ENCODE data around the gene RANBP1. TPM values are rescaled to one million over a fixed set of nuclear protein-coding genes. Genes with fewer than 3 reads are reported as not detected.

The RANBP1 gene
- total and polyA plus RNA-seq, 2 of the 13 experiments (the other 11 are each of a cell fraction or from before 2014, with no cell fraction given), result 181 to 492 TPM

- peak; percentile 100 for TF ChIP-seq TFDP1 (CRISPR knock-in tag; IDR thresholded peaks at IDR 0.05; ENCODE audit: borderline replicate concordance)
- TF ChIP-seq, protein P1, sequence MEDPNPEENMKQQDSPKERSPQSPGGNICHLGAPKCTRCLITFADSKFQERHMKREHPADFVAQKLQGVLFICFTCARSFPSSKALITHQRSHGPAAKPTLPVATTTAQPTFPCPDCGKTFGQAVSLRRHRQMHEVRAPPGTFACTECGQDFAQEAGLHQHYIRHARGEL (CRISPR knock-in tag; IDR thresholded peaks at IDR 0.05), result no peak
- TF ChIP-seq ZMYM2 (CRISPR knock-in tag; IDR thresholded peaks at IDR 0.05), result no peak
- 0 out of 2 replicates have a peak, but pooled peaks have one; percentile 54 for TF ChIP-seq SALL2 (CRISPR knock-in tag; IDR thresholded peaks at IDR 0.05)
- TF ChIP-seq SIX4 (CRISPR knock-in tag; IDR thresholded peaks at IDR 0.05), result peak; percentile 39; the same call in 1 of the 2 replicates
- peak; percentile 41; the same call in 1 of the 2 replicates for TF ChIP-seq ZNF274 (CRISPR knock-in tag; IDR thresholded peaks at IDR 0.05)
- peak; percentile 95 for TF ChIP-seq ZNF121 (CRISPR knock-in tag; IDR thresholded peaks at IDR 0.05)
- TF ChIP-seq MED1 (CRISPR knock-in tag; IDR thresholded peaks at IDR 0.05), result peak; percentile 81
- no peak for TF ChIP-seq NR3C1 (CRISPR knock-in tag; IDR thresholded peaks at IDR 0.05)
- no peak; the same call in 1 of the 2 replicates for TF ChIP-seq RELA (CRISPR knock-in tag; IDR thresholded peaks at IDR 0.05)
- TF ChIP-seq GRHL1 (CRISPR knock-in tag; conservative IDR thresholded peaks at IDR 0.05), result no peak
- peak; percentile 85; the same call in 1 of the 2 replicates for TF ChIP-seq KDM3A (CRISPR knock-in tag; IDR thresholded peaks at IDR 0.05; ENCODE audit: low read depth)
- TF ChIP-seq ARNTL (CRISPR knock-in tag; IDR thresholded peaks at IDR 0.05), result peak; percentile 53
- TF ChIP-seq, protein P2, sequence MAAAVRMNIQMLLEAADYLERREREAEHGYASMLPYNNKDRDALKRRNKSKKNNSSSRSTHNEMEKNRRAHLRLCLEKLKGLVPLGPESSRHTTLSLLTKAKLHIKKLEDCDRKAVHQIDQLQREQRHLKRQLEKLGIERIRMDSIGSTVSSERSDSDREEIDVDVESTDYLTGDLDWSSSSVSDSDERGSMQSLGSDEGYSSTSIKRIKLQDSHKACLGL (CRISPR knock-in tag; IDR thresholded peaks at IDR 0.05), result peak; percentile 80
- TF ChIP-seq, protein P3, sequence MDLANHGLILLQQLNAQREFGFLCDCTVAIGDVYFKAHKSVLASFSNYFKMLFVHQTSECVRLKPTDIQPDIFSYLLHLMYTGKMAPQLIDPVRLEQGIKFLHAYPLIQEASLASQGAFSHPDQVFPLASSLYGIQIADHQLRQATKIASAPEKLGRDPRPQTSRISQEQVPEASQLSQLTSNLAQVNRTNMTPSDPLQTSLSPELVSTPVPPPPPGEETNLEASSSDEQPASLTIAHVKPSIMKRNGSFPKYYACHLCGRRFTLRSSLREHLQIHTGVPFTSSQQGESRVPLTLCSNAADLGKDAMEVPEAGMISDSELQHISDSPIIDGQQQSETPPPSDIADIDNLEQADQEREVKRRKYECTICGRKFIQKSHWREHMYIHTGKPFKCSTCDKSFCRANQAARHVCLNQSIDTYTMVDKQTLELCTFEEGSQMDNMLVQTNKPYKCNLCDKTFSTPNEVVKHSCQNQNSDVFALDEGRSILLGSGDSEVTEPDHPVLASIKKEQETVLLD (CRISPR knock-in tag; IDR thresholded peaks at IDR 0.05; ENCODE audit: low read depth), result peak; percentile 100
- no peak for TF ChIP-seq PHF5A (CRISPR knock-in tag; IDR thresholded peaks at IDR 0.05; ENCODE audit: low read depth, unreplicated experiment)
- TF ChIP-seq RAD21 (CRISPR knock-in tag; IDR thresholded peaks at IDR 0.05), result peak; percentile 13; the same call in 1 of the 2 replicates
- no peak for TF ChIP-seq PAX8 (CRISPR knock-in tag; IDR thresholded peaks at IDR 0.05; ENCODE audit: borderline replicate concordance)
- no peak for TF ChIP-seq MTF1 (CRISPR knock-in tag; IDR thresholded peaks at IDR 0.05)
- no peak for TF ChIP-seq ZNF432 (CRISPR knock-in tag; IDR thresholded peaks at IDR 0.05; ENCODE audit: borderline replicate concordance)
- peak; percentile 67 for TF ChIP-seq GATAD2A (CRISPR knock-in tag; IDR thresholded peaks at IDR 0.05)
- TF ChIP-seq ZNF317 (CRISPR knock-in tag; IDR thresholded peaks at IDR 0.05), result no peak
- TF ChIP-seq NR1H2 (CRISPR knock-in tag; IDR thresholded peaks at IDR 0.05; ENCODE audit: borderline replicate concordance, low read depth), result no peak
- TF ChIP-seq, protein P4, sequence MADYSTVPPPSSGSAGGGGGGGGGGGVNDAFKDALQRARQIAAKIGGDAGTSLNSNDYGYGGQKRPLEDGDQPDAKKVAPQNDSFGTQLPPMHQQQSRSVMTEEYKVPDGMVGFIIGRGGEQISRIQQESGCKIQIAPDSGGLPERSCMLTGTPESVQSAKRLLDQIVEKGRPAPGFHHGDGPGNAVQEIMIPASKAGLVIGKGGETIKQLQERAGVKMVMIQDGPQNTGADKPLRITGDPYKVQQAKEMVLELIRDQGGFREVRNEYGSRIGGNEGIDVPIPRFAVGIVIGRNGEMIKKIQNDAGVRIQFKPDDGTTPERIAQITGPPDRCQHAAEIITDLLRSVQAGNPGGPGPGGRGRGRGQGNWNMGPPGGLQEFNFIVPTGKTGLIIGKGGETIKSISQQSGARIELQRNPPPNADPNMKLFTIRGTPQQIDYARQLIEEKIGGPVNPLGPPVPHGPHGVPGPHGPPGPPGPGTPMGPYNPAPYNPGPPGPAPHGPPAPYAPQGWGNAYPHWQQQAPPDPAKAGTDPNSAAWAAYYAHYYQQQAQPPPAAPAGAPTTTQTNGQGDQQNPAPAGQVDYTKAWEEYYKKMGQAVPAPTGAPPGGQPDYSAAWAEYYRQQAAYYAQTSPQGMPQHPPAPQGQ (CRISPR knock-in tag; IDR thresholded peaks at IDR 0.05; ENCODE audit: borderline replicate concordance), result no peak
Measured at GRCh38 chr22:20079745-20080444, 36.0 kb upstream of the RANBP1 start, which contains the start of gene DGCR8 (continued).
